ENCODE measurements around the gene ARMC7. TPM values are rescaled to one million over a fixed set of nuclear protein-coding genes. Genes with fewer than 3 reads are reported as not detected.
"Not testable (repeated sequence)": the region's sequence is repeated elsewhere in the genome, so short reads cannot be mapped to it uniquely, and the experiment has no call there.

The ARMC7 gene
- total and polyA plus RNA-seq, 10 of the 15 experiments (the other 5 are each of a cell fraction or from before 2014, with no cell fraction given), result 1.5 to 19.8 (median 6.3) TPM

DNA sequence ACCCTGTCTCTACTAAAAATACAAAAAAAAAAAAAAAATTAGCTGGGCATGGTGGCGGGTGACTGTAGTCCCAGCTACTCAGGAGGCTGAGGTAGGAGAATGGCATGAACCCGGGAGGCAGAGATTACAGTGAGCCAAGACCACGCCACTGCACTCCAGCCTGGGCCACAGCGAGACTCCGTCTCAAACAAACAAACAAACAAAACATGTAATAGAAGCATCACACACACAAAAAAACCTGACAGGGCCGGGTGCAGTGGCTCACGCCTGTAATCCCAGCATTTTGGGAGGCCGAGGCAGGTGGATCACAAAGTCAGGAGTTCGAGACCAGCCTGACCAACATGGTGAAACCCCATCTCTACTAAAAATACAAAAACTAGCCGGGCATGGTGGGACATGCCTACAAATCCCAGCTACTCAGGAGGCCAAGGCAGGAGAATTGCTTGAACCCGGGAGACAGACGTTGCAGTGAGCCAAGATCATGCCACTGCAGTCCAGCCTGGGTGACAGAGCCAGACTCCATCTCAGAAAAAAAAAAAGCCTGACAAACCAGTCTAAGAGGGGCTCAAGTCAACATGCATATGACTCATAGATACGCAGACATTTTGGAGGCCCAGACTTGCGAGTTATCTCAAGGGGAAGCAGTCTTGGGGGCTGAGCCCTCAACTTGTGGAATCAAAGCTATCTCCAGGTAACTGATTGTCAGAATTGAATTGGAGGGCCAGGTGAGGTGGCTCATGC, 24.0 kb downstream of the ARMC7 start:
- H3K4me2 ChIP-seq (ENCODE audit: control insufficient read depth, insufficient read depth); in situ Hi-C loops (cut with MboI); H3K9me3 ChIP-seq (replicated peaks; ENCODE audit: control insufficient read depth, insufficient read depth, low read length); FAIRE-seq; H4K20me1 ChIP-seq (ENCODE audit: control insufficient read depth, insufficient read depth); ATAC-seq; H3K4me3 ChIP-seq; H3K36me3 ChIP-seq (ENCODE audit: control insufficient read depth in 2 of 2, insufficient read depth in 2 of 2, low read length in 1 of 2); H2AFZ ChIP-seq (ENCODE audit: control insufficient read depth, low read depth, low read length); DNase-seq (ENCODE audit: low read depth, low spot score); H3K9ac ChIP-seq (ENCODE audit: control insufficient read depth, insufficient read depth, low read length); H3K27ac ChIP-seq (ENCODE audit: control insufficient read depth, insufficient read depth); intact Hi-C loops (cut with micrococcal nuclease; ENCODE audit: unreplicated experiment); BruUV-seq (replicated peaks); H3K27me3 ChIP-seq (replicated peaks in 1 of 2; ENCODE audit: control insufficient read depth in 2 of 2, insufficient read depth in 2 of 2, low read length in 1 of 2): not testable (repeated sequence)
- Histone ChIP-seq H3K4me1 (ENCODE audit: control insufficient read depth, insufficient read depth, low read length) (peaks cover 14% of the 10 kb centered on the region), H3K79me2 (ENCODE audit: control insufficient read depth, insufficient read depth, low read length) (peaks cover 21% of the 10 kb centered on the region)
- SMC1A ChIA-PET (ENCODE audit: uncharacterized antibody, unreplicated experiment), result interaction anchor here (0.8 to 6.1 kb wide), 6 partner anchors 14 to 172 kb away, joined by 3 to 77 read pairs (median 4); no protein-coding TSS in a partner anchor
- 0 out of 2 replicates have a peak, but pooled peaks have one; percentile 13 for TF ChIP-seq POLR2AphosphoS5 (IDR thresholded peaks at IDR 0.05; ENCODE audit: low read length)
- WGBS (ENCODE audit: insufficient coverage, insufficient replicate concordance, low lambda C conversion rate, missing lambda C conversion rate), result 80% methylated on average over 14 of the region's 14 CpGs
- POLR2A ChIA-PET, result interaction anchor here (0.5 to 6.2 kb wide), 4 partner anchors 11 to 172 kb away, joined by 3 to 53 read pairs (median 3); no protein-coding TSS in a partner anchor
- RAD21 ChIA-PET (ENCODE audit: unreplicated experiment), result interaction anchor here (4.7 kb wide), 1 partner anchor 19 kb away, joined by 70 read pairs; no protein-coding TSS in a partner anchor
- CTCF ChIA-PET, result interaction anchor here (0.6 to 9.3 kb wide), 4 partner anchors 13 to 172 kb away, joined by 3 to 167 read pairs (median 3); no protein-coding TSS in a partner anchor

DNA sequence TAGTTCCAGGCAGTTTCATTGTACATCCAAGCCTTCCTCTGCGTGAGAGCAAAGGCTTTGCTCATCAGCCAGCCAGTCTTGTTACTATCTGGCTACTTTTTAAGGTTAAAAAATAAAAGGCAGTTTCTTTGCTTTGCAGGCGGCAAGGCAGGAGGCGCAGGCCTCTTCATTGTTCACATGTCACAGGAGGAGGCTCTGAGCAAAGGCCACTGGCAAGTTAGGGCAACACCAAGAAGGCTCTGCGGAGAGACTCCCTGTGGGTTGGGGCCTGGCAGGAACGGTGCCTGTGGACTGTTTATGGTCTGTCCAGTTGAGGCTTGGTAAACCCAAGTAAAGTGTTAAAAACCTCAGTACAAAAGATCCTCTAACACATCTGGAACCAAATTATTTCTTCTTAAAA, 25.7 kb downstream of the ARMC7 start:
- FAIRE-seq (no peak), ATAC-seq (no peak), DNase-seq (ENCODE audit: low read depth, low spot score) (no peak)
- BruUV-seq (replicated peaks), result no TSS peak
- Histone ChIP-seq H3K4me2 (ENCODE audit: control insufficient read depth, insufficient read depth) (no peak overlapping the region), H2AFZ (ENCODE audit: control insufficient read depth, low read depth, low read length) (no peak overlapping the region), H3K27ac (ENCODE audit: control insufficient read depth, insufficient read depth) (no peak overlapping the region), H3K36me3 (ENCODE audit: control insufficient read depth in 2 of 2, insufficient read depth in 2 of 2, low read length in 1 of 2) (peaks cover 2 to 10% of the 10 kb centered on the region in 2 experiments; a peak in 3 of 4 replicates), H3K4me1 (ENCODE audit: control insufficient read depth, insufficient read depth, low read length) (peaks cover 8% of the 10 kb centered on the region), H4K20me1 (ENCODE audit: control insufficient read depth, insufficient read depth) (no peaks in the 10 kb centered on the region), H3K4me3 (no peak overlapping the region), H3K9me3 (replicated peaks; ENCODE audit: control insufficient read depth, insufficient read depth, low read length) (no peaks in the 10 kb centered on the region), H3K79me2 (ENCODE audit: control insufficient read depth, insufficient read depth, low read length) (peaks cover 18% of the 10 kb centered on the region), H3K27me3 (replicated peaks in 1 of 2; ENCODE audit: control insufficient read depth in 2 of 2, insufficient read depth in 2 of 2, low read length in 1 of 2) (no peaks in the 10 kb centered on the region), H3K9ac (ENCODE audit: control insufficient read depth, insufficient read depth, low read length) (no peak overlapping the region)
- in situ Hi-C loops (cut with MboI) (no loop called here), intact Hi-C loops (cut with micrococcal nuclease; ENCODE audit: unreplicated experiment) (no loop called here)
- ChIA-PET SMC1A (ENCODE audit: uncharacterized antibody, unreplicated experiment) (interaction anchor here (1.3 kb wide), 1 partner anchor 12 kb away, joined by 3 read pairs; no protein-coding TSS in a partner anchor), CTCF (interaction anchor here (9.3 kb wide), 1 partner anchor 21 kb away, joined by 167 read pairs; no protein-coding TSS in a partner anchor), RAD21 (ENCODE audit: unreplicated experiment) (no interaction called here), POLR2A (no interaction called here)
- 93% methylated on average over 5 of the region's 5 CpGs for WGBS (ENCODE audit: insufficient coverage, insufficient replicate concordance, low lambda C conversion rate, missing lambda C conversion rate)
- TF ChIP-seq, protein P1, sequence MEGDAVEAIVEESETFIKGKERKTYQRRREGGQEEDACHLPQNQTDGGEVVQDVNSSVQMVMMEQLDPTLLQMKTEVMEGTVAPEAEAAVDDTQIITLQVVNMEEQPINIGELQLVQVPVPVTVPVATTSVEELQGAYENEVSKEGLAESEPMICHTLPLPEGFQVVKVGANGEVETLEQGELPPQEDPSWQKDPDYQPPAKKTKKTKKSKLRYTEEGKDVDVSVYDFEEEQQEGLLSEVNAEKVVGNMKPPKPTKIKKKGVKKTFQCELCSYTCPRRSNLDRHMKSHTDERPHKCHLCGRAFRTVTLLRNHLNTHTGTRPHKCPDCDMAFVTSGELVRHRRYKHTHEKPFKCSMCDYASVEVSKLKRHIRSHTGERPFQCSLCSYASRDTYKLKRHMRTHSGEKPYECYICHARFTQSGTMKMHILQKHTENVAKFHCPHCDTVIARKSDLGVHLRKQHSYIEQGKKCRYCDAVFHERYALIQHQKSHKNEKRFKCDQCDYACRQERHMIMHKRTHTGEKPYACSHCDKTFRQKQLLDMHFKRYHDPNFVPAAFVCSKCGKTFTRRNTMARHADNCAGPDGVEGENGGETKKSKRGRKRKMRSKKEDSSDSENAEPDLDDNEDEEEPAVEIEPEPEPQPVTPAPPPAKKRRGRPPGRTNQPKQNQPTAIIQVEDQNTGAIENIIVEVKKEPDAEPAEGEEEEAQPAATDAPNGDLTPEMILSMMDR (IDR thresholded peaks at IDR 0.05 in 2 of 3, conservative IDR thresholded peaks at IDR 0.05 in 1 of 3; ENCODE audit: control insufficient read depth in 2 of 3, extremely low read depth in 1 of 3, insufficient read depth in 1 of 3, low read depth in 3 of 3, low read length in 3 of 3), result no peak
- TF ChIP-seq ETV6 (conservative IDR thresholded peaks at IDR 0.05 in 1 of 2, IDR thresholded peaks at IDR 0.05 in 1 of 2; ENCODE audit: borderline replicate concordance in 1 of 2, low read depth in 1 of 2), result no peak
- TF ChIP-seq, protein P2, sequence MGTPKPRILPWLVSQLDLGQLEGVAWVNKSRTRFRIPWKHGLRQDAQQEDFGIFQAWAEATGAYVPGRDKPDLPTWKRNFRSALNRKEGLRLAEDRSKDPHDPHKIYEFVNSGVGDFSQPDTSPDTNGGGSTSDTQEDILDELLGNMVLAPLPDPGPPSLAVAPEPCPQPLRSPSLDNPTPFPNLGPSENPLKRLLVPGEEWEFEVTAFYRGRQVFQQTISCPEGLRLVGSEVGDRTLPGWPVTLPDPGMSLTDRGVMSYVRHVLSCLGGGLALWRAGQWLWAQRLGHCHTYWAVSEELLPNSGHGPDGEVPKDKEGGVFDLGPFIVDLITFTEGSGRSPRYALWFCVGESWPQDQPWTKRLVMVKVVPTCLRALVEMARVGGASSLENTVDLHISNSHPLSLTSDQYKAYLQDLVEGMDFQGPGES (IDR thresholded peaks at IDR 0.05), result no peak
- no peak for TF ChIP-seq YBX1 (IDR thresholded peaks at IDR 0.05)
- TF ChIP-seq BRCA1 (IDR thresholded peaks at IDR 0.05; ENCODE audit: low read depth, low read length), result no peak
- no peak for TF ChIP-seq ZNF24 (IDR thresholded peaks at IDR 0.05)
- TF ChIP-seq ZNF622 (IDR thresholded peaks at IDR 0.05), result no peak
- TF ChIP-seq FOXM1 (IDR thresholded peaks at IDR 0.05; ENCODE audit: low read depth, low read length), result no peak
- no peak for TF ChIP-seq CBX5 (IDR thresholded peaks at IDR 0.05; ENCODE audit: low read depth)
- no peak for TF ChIP-seq CBFB (IDR thresholded peaks at IDR 0.05; ENCODE audit: low read depth)

All from GM12878 (cell line).